ENCODE results near the gene NXPH4.

Gene NXPH4

DNA sequence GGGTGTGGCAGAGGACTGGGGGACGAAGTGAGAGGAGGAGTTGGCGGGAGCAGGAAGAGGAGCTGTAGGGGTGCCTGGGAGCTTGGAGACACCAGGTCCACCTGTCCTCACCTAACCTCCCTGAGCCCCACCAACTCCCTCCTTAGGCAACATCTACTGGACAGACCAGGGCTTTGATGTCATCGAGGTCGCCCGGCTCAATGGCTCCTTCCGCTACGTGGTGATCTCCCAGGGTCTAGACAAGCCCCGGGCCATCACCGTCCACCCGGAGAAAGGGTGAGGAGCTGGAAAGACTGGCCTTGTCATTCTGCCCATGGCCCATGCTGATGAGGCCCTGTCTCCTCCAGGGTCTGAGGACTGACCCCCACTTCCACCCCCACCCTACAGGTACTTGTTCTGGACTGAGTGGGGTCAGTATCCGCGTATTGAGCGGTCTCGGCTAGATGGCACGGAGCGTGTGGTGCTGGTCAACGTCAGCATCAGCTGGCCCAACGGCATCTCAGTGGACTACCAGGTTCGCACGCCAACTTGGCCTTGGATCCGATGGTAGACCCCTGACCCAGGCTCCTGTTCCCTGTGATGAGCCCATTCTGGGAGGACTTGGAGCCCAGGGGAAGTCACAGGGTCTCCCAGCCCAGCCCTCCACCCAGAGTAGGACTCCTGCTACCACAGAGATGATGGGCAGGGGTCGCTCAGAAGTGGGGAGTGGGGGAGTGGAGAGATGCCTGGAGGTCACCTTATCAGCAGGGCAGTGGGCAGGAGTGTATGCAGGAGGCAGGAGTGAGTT lies 32.5 kb upstream of the NXPH4 start:
- no peak for DNase-seq

DNA sequence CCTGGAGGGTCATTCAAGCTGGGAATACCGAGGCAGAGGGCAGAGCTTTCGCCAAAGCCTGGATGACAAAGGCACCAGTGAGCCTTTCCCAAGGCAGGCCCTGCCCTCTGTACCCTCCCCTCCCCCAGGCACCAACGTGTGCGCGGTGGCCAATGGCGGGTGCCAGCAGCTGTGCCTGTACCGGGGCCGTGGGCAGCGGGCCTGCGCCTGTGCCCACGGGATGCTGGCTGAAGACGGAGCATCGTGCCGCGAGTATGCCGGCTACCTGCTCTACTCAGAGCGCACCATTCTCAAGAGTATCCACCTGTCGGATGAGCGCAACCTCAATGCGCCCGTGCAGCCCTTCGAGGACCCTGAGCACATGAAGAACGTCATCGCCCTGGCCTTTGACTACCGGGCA lies 31.2 kb upstream of the NXPH4 start:
- no peak for DNase-seq

DNA sequence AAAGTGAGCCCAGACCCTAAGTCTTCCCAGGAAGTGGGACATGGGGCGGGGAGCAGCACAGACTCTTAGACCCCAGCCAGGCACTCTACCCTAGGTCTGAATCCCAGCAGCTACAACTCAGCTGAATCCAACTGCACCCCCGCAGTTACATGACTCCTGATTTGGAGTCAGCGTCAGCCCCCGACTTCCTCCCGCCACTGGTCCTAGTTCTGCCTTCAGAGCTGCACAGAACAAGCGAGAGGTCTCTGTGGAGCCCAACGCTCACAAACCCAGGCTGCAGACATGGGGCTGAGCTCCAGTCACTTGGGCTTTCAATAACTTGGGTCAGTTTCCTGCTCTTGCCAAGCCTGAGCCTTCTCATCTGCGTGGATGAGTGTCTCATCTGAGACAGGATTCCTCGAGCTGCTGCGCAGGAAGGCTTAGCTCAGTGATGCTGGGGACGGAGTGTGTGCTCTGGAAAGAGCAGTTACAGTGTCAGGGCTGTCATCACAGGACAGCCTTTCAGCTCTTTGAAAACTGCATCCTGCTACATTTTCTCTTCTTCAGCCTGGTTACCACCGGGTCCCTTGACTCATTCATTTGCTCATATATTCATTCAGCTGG lies 30.6 kb upstream of the NXPH4 start:
- no peak for DNase-seq

DNA sequence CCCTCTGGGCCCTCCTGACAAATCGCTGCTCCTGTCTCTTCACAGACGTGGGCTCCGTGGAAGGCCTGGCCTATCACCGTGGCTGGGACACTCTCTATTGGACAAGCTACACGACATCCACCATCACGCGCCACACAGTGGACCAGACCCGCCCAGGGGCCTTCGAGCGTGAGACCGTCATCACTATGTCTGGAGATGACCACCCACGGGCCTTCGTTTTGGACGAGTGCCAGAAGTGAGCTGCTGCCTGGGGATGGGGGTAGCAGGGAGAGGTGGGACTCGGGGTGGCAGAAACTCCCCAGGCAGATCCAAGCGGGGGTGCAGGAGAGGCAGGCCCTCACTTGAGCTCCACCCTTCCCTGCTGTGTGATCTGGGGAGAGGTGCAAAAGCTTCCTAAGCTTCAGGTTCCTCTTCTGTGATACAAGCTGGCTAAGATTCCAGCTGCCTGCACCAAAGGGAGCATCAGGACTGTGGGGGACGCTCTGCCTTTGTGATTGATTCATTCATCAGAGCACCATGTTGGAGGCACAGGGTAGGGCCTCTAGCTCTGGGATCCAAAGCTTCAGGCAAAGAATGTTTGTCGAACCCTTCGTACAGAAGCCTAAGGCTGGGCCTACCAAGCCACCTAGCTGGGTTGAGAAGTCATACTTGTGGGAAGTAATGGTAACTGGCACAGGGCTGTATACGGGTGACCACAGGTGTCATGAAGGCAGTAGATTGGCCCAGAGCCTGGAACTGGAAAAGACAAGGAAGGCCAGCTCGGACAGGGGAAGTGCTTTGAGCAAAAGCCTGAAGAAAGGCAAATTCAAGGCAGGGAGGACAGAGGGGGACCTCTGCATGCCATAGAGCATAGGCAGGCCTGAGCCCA lies 29.1 kb upstream of the NXPH4 start:
- no peak for DNase-seq

DNA sequence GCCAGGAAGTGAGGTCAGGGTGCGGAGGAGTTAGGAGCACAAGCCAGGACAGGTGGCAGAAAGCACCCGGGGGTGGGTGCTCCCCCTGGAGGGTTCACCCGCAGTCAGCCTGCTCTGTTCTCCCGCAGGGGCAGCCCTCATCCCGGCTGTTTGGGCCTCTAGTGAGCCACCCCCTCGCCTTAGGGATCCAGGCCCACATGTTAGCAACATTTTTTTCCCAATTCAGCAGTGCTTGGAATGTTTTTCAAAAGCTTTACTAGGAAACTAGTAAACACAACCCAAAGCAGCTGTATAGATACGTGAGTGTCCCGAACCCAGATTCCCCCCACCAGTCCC lies 28.5 kb upstream of the NXPH4 start:
- DNase-seq = no peak

DNA sequence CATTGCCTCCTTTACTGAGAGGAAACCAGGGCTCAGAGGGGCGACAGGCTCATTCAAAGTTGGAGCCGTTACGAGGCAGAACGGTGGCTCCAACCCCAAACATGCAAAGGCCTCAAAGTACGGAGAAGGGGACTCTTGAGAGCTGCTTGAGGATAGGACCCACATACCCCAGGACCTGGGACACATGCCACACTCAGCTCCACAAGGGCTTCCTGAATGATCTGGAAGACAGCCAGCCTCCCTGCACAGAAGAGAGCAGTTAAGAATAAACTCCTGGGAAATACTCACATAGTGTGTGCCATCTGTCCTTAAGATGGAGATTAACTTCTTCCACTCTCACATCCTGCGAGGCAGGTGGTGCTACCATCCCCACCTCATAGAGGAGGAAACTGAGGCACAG lies 26.6 kb upstream of the NXPH4 start:
- DNase-seq = peak; percentile 66

DNA sequence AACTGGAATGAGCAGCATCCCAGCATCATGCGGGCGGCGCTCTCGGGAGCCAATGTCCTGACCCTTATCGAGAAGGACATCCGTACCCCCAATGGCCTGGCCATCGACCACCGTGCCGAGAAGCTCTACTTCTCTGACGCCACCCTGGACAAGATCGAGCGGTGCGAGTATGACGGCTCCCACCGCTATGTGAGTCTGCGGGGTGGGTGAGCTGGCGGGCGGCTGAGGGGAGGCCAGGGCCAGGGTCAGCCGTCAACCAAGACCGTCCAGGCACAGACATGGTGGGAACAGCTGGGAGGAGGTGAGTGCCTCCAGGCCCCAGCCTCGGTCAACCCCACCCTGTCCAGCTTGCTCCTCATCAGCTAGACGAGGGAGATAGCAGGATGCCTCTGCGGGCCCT lies 25.8 kb upstream of the NXPH4 start:
- no peak for DNase-seq

DNA sequence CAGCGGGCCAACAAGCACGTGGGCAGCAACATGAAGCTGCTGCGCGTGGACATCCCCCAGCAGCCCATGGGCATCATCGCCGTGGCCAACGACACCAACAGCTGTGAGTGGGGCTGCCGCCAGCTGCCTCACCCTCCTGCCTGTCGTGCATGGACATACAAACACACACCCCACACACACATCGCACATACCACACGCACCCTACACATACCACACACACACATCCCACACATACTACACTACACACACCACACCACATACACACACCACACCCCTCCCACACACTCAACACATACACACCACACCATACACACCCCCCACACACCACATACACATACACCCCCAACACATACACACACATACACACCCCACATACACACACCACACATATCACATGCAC lies 25.2 kb upstream of the NXPH4 start:
- DNase-seq = no peak

DNA sequence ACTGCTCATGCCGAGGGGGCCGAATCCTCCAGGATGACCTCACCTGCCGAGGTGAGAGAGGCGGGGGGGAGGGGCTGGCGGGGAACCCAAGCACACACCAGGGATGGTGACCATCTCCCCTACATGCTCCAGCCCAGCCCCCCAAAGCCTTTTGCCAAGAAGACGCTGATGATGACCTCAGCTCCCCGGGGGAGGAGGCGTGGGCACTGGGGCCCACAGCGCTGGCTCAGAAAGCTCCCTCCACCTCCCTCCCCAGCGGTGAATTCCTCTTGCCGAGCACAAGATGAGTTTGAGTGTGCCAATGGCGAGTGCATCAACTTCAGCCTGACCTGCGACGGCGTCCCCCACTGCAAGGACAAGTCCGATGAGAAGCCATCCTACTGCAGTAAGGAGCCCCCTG lies 23.7 kb upstream of the NXPH4 start:
- no peak for DNase-seq

DNA sequence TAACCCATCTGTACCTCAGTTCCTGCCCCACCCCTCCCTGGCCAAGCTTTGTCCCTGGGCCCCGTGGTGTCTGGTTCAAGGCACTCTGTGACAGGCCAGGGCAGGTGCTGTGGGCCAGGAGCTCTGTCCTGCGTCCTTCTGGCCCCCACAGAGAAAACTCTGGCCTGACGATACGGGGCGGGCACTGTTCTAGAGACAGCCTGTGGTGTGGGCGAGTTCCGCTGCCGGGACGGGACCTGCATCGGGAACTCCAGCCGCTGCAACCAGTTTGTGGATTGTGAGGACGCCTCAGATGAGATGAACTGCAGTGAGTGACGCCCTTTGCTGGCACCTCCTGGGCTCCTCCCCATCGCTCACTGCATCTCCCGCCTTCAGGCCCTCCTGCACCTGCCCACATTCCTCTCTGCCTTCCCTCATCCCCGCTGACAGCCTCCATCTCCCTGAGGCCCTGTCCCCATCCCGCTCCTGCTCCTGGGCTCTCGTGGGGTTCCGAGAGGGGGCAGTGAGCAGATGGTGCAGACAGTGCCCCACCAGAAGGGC lies 22.8 kb upstream of the NXPH4 start:
- DNase-seq = no peak

DNA sequence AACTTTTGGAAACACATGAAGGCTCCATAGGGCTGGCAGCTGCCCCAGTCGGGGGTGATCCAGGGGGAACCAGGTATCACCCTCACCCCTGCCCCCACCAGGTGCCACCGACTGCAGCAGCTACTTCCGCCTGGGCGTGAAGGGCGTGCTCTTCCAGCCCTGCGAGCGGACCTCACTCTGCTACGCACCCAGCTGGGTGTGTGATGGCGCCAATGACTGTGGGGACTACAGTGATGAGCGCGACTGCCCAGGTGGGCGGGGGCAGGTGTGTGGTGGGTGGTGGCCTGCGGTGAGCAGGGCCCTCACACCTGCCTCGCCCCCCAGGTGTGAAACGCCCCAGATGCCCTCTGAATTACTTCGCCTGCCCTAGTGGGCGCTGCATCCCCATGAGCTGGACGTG lies 22.3 kb upstream of the NXPH4 start:
- no peak for DNase-seq

DNA sequence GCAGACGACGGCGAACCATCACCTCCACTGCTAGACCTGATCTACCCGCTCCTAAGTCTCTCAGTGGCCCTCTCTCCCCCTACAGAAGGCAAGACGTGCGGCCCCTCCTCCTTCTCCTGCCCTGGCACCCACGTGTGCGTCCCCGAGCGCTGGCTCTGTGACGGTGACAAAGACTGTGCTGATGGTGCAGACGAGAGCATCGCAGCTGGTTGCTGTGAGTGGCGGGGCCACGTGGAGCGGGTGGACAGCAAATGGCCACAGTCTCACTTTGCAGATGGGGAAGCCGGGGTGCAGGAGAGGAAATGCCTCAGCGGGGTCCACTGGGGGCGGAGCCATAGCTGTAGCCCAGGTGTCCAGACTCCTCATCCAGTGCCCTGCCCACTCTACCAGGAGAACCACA lies 21.4 kb upstream of the NXPH4 start:
- no peak for DNase-seq

DNA sequence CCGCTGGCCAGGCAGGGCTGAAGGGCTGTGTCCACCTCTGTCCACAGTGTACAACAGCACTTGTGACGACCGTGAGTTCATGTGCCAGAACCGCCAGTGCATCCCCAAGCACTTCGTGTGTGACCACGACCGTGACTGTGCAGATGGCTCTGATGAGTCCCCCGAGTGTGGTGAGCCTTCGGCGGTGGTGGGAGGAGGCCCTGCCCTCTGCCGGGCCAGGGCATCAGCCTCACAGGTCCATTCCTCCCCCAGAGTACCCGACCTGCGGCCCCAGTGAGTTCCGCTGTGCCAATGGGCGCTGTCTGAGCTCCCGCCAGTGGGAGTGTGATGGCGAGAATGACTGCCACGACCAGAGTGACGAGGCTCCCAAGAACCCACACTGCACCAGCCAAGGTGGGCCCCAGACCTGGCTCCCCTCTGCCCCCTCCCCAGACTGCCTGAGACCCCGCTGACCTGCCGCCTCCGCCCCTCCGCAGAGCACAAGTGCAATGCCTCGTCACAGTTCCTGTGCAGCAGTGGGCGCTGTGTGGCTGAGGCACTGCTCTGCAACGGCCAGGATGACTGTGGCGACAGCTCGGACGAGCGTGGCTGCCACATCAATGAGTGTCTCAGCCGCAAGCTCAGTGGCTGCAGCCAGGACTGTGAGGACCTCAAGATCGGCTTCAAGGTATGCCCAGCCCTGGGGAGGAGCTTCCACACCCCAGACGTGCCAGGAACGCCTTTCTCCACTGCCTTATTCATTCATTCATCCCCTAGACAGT lies 20.8 kb upstream of the NXPH4 start:
- no peak for DNase-seq

DNA sequence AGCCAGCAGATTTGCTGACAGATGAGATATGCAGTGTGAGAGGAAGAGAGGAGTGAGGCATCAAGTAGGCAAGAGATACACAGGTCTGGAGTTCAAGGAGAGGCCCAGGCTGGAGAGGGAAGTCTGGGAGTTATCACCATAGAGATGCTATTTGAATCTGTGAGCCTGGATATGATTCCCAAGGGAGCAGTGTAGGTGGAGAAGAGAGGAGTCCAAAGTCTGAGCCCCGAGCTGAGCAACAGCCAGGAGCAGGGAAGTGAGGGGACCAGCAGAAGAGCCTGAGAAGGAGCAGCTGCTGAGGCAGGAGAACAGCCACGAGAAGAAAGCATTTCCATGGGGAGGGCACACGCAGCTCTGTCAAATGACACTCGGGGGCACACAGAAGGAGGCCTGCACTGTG lies 20.2 kb upstream of the NXPH4 start:
- DNase-seq = no peak

DNA sequence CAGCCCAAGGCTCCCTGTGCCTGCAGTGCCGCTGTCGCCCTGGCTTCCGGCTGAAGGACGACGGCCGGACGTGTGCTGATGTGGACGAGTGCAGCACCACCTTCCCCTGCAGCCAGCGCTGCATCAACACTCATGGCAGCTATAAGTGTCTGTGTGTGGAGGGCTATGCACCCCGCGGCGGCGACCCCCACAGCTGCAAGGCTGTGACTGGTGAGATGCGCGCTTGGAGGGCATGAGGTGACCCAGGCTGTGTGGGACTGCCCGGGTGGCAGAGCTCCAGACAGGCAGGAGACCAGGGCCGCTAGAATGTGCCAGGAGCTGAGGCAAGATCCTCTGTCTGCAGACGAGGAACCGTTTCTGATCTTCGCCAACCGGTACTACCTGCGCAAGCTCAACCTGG lies 19.6 kb upstream of the NXPH4 start:
- no peak for DNase-seq

DNA sequence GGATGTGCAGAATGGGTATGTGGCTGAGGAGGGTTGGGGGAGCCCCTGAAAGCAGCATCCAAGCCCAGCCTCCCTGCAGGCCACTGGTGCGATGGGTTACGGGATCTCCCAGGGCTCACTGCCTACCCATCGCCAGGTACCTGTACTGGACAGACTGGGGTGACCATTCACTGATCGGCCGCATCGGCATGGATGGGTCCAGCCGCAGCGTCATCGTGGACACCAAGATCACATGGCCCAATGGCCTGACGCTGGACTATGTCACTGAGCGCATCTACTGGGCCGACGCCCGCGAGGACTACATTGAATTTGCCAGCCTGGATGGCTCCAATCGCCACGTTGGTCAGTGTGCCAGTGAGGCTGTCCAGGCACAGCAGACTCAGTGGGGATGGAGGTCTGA lies 18.3 kb upstream of the NXPH4 start:
- DNase-seq = no peak

DNA sequence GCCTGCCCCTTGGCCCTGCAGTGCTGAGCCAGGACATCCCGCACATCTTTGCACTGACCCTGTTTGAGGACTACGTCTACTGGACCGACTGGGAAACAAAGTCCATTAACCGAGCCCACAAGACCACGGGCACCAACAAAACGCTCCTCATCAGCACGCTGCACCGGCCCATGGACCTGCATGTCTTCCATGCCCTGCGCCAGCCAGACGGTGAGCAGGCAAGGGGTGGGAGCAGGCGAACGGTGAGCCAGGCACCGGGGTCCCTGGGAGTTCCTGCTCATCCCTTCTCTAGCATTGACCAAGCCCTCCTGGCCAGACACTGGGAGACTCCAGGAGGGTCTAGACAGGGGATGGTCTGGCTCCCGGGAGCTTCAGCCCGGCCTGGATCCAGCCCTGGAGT lies 17.4 kb upstream of the NXPH4 start:
- no peak for DNase-seq

DNA sequence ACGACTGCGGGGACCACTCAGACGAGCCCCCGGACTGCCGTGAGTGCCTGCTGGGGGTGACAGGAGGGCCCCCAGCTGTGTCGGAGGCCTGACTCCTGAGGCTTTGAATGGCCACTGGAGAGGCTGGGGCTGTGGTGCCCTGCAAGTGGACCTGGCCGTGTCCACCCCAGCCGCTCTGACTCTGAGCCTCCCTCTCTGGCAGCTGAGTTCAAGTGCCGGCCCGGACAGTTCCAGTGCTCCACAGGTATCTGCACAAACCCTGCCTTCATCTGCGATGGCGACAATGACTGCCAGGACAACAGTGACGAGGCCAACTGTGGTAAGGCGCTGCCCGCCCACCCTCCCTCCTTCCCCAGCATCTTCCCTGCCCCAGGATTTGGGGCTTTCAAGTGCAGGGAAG lies 16.1 kb upstream of the NXPH4 start:
- no peak for DNase-seq

DNA sequence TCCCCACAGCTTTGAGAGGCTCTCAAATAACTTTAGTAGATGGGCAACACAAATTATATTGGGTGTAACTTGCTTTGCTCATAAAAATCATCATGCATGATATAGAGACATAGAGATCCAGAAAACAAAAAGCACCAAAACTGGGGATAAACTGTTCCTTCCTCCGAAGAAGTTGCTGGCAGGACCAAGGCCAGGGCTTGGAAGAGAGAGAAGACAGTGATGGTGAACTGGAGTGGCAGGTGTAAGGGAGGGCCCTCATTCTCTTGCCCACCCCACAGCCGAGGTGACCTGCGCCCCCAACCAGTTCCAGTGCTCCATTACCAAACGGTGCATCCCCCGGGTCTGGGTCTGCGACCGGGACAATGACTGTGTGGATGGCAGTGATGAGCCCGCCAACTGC lies 15.4 kb upstream of the NXPH4 start:
- DNase-seq = no peak

DNA sequence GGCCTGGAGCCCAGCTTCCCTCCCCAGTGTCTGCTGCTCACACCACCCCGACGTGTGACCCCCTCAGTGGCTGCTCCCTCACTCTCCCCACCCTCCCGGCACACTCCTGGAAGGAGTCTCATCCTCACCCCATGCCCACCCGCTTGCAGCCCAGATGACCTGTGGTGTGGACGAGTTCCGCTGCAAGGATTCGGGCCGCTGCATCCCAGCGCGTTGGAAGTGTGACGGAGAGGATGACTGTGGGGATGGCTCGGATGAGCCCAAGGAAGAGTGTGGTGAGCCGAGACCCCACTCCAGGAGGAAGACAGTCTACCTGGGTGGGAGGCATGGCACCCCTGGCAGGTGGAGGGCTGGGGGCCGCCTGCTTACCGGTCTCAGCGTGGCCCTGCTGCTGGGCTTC lies 15.0 kb upstream of the NXPH4 start:
- DNase-seq = no peak

DNA sequence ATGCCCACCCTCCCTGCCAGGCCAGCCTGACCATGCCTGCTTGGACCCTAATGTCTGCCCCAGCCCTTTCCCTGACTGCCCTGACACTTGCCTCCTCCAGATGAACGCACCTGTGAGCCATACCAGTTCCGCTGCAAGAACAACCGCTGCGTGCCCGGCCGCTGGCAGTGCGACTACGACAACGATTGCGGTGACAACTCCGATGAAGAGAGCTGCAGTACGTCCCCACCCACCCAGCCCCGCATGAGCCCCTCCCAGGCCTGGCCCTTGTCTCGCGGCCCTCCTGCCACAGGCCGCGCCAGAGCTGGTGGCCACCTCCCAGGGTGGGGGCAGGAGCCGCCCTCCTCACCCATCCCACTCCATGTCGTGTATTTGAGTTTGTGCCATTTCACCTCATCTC lies 14.3 kb upstream of the NXPH4 start:
- no peak for DNase-seq

DNA sequence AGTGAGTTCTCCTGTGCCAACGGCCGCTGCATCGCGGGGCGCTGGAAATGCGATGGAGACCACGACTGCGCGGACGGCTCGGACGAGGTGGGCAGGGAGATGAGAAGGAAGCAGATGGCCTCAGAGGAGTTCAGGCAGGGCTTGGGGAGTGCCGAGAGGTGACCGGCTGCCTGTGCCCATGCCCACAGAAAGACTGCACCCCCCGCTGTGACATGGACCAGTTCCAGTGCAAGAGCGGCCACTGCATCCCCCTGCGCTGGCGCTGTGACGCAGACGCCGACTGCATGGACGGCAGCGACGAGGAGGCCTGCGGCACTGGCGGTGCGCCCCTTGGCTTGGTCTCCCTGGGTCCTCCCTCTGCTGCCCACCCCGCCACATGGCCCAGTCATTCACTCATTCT lies 13.4 kb upstream of the NXPH4 start:
- no peak for DNase-seq

DNA sequence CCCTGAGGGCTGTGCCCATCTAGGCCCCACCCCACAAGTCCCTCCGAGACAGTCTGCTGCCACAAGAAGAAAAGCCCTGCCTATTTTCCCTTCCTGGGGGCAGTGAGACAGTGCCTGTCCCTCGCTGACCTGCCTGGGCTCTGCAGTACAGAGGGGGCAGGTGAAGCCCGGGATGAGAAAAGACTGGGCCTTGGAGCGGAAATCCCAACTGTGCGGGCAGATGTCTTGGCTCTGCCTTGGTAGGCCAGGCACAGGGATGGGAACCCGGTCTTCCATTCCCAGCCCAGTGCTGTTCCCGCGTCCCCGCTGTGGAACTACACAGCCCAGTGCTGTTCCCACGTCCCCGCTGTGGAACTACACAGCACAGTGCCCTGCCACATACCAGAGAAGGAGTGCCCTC lies 12.8 kb upstream of the NXPH4 start:
- no peak for DNase-seq

Data from NCI-H524 treated with DMSO at 0.1 percent for 48 hours (cell line).